Gastroesophageal sphincter (tissue), 3 donors: Measurements from ENCODE around the gene SYK.

Source experiments
- CTCF ChIP-seq, 4 experiments: fragments of 200-600 bp in 2 of 4; fragments of 450-650 bp in 2 of 4; sonication (generic) in 1 of 4; IDR thresholded peaks; one replicate each; pipeline ENCODE4 v1.5.1; 2017 to 2019; ENCODE audit warnings: antibody characterized with exemption in 4 of 4, mild to moderate bottlenecking in 2 of 4, moderate library complexity in 2 of 4
- EP300 ChIP-seq: sonication (generic); formaldehyde crosslinking; IDR thresholded peaks from one replicate; pipeline ENCODE4 v1.6.1; 2017; ENCODE audit warnings: antibody characterized with exemption, mild to moderate bottlenecking
- POLR2A ChIP-seq, 2 donors: fragments of 450-650 bp; IDR thresholded peaks; one replicate each; pipeline ENCODE4 v1.6.1; 2017; ENCODE audit warnings: antibody characterized with exemption in 2 of 2, mild to moderate bottlenecking in 2 of 2, moderate library complexity in 1 of 2

GRCh38 chr9:90909747-90910283, 108.2 kb downstream of the SYK start:
- no peak for TF ChIP-seq POLR2A (IDR thresholded peaks at IDR 0.05)
- TF ChIP-seq CTCF (IDR thresholded peaks at IDR 0.05), result no peak
- no peak for TF ChIP-seq EP300
